Natural killer cell (primary cell): ENCODE data around the gene CDK17. TPM values are rescaled to one million over a fixed set of nuclear protein-coding genes. Genes with fewer than 3 reads are reported as not detected.

Experiments
- ATAC-seq, 3 donors: fragments of 150-1000 bp in 2 of 3; fragments of 200-7000 bp in 1 of 3; cut with Tn5 transposase; 1 replicate in 1 of 3; 2 replicates in 2 of 3; pipeline ENCODE4 v1.10.0; 2021; ENCODE audit warnings: mild to moderate bottlenecking in 2 of 3, moderate library complexity in 2 of 3
- DNase-seq, 2 donors: peaks; one replicate each; pipeline versions ENCODE4 v3.0.0 to v3.0.0-alpha.2; 2013 to 2021; ENCODE audit warnings: mixed read lengths in 1 of 2
- H3K27ac ChIP-seq: one replicate; pipeline ENCODE4 v1.5.1; 2013; ENCODE audit warnings: mild to moderate bottlenecking, low read length
- H3K27me3 ChIP-seq: one replicate; pipeline ENCODE4 v1.6.1; 2013; ENCODE audit warnings: low read length; ENCODE audit not compliant: control insufficient read depth, insufficient read depth
- H3K36me3 ChIP-seq: one replicate; pipeline ENCODE4 v1.6.1; 2013; ENCODE audit warnings: low read length; ENCODE audit not compliant: control insufficient read depth, insufficient read depth
- H3K4me1 ChIP-seq: one replicate; pipeline ENCODE4 v1.6.1; 2013; ENCODE audit warnings: low read length; ENCODE audit not compliant: control insufficient read depth, insufficient read depth
- H3K4me3 ChIP-seq: one replicate; pipeline ENCODE4 v1.5.1; 2013; ENCODE audit warnings: low read length
- H3K9me3 ChIP-seq: one replicate; pipeline ENCODE4 v1.6.1; 2013; ENCODE audit warnings: low read length; ENCODE audit not compliant: control insufficient read depth, insufficient read depth
- H3K27ac Mint-ChIP-seq, 2 donors: one replicate each; pipeline ENCODE4 v1.8.0; 2022; ENCODE audit warnings: mild to moderate bottlenecking in 2 of 2, mixed read lengths in 2 of 2, moderate library complexity in 1 of 2
- H3K27me3 Mint-ChIP-seq, 2 donors: one replicate each; pipeline ENCODE4 v1.8.0; 2022; ENCODE audit warnings: low read depth in 2 of 2, mixed read lengths in 2 of 2
- H3K36me3 Mint-ChIP-seq: one replicate; pipeline ENCODE4 v1.8.0; 2022; ENCODE audit warnings: mixed read lengths
- H3K4me1 Mint-ChIP-seq, 2 donors: one replicate each; pipeline ENCODE4 v1.8.0; 2022; ENCODE audit warnings: mixed read lengths in 2 of 2
- H3K4me3 Mint-ChIP-seq: one replicate; pipeline ENCODE4 v1.8.0; 2022; ENCODE audit warnings: mild to moderate bottlenecking, moderate library complexity, mixed read lengths
- H3K9me3 Mint-ChIP-seq, 2 donors: one replicate each; pipeline ENCODE4 v1.8.0; 2022; ENCODE audit warnings: mixed read lengths in 2 of 2
- WGBS: methylation state at CpG from one replicate; pipeline ENCODE4 v1.1.7; 2013; ENCODE audit warnings: missing lambda C conversion rate; ENCODE audit not compliant: insufficient coverage; 5-methylcytosine and 5-hydroxymethylcytosine counted together
- intact Hi-C: fragments of 100-400 bp; cut with micrococcal nuclease; formaldehyde crosslinking; loops from one replicate; pipeline ENCODE4 v1.14.2; 2022
- total RNA-seq, 4 donors: library from RNA; stranded (reverse); fragments of 120-200 nt in 1 of 4; gene quantifications; one replicate each; pipeline versions ENCODE4 v1.2.3 to v1.2.4, GENCODE V29; 2013 to 2022
- TF ChIP-seq, protein P1 (sequence below): fragments of 200-600 bp; IDR thresholded peaks from one replicate; pipeline ENCODE4 v1.8.0; 2022; ENCODE audit warnings: antibody characterized with exemption

CDK17 gene
- total RNA-seq, 3 donors from 2014 or later (not counting 1 experiment from before 2014, with no cell fraction given), result 199 to 234 (median 232) TPM

DNA sequence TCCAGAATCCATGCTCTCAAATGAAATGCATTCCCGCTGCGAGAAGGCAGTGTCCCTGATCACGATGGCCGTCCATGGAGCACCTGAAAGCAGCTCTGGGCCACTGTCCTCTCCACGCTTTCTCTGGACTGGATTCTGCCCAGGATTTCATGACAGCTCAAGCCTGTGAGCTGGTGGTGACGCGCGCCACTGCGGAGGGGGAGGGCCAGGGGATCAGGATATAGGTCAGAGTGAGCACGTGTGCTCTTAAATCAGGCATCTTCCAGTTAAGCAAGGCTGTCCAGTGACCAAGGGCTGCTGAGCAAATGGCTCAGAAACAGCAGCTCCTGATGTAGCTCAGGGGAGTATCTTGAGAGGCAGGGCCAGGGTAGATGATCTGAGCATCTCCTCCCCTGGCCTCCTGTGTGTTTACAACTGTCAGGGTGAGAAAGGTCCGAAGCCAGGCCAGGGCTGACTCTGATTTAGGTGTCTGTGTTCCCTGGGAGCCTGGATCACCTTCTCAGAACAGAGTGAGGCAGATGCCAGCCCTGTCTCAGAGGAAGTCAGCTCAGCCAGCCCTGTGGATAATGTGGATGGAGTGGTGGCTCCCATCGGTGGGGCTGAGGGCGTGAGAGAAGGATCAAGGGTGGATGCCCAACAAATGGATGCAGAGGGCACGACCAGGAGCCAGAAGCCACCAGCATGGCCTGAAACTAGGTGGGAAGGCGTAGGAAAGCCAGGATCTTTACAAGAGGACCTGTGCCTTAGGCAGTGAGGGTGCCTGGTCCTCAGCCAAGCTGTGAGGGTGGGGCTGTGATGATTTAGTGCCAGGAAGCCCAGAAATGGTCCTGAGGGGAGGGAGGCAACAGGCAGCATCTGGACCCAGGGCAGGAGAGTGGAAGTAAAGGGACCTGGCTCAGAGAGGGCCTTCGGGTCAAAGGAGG lies 150.8 kb downstream of the CDK17 start:
- Histone ChIP-seq H3K9me3 (no peaks in the 10 kb centered on the region), H3K4me1 (peaks cover 19% of the 10 kb centered on the region), H3K27me3 (no peaks in the 10 kb centered on the region), H3K4me3 (no peak overlapping the region), H3K36me3 (peaks cover 31% of the 10 kb centered on the region), H3K27ac (no peak overlapping the region)
- peaks cover 6% of the 10 kb centered on the region for H3K36me3 Mint-ChIP-seq
- DNase-seq, result no peak
- no peaks in the 10 kb centered on the region for H3K27me3 Mint-ChIP-seq
- peaks cover 44 to 59% of the 10 kb centered on the region in 2 donors for H3K4me1 Mint-ChIP-seq
- WGBS, result 86% methylated on average over 16 of the region's 16 CpGs
- peak in 2 of 3 donors; percentile 15 to 17 for ATAC-seq
- intact Hi-C loops, result no loop called here
- no peaks in the 10 kb centered on the region for H3K9me3 Mint-ChIP-seq
- H3K4me3 Mint-ChIP-seq, result no peak overlapping the region
- peak overlapping the region; percentile 74 to 83 for H3K27ac Mint-ChIP-seq
- TF ChIP-seq, protein P1, sequence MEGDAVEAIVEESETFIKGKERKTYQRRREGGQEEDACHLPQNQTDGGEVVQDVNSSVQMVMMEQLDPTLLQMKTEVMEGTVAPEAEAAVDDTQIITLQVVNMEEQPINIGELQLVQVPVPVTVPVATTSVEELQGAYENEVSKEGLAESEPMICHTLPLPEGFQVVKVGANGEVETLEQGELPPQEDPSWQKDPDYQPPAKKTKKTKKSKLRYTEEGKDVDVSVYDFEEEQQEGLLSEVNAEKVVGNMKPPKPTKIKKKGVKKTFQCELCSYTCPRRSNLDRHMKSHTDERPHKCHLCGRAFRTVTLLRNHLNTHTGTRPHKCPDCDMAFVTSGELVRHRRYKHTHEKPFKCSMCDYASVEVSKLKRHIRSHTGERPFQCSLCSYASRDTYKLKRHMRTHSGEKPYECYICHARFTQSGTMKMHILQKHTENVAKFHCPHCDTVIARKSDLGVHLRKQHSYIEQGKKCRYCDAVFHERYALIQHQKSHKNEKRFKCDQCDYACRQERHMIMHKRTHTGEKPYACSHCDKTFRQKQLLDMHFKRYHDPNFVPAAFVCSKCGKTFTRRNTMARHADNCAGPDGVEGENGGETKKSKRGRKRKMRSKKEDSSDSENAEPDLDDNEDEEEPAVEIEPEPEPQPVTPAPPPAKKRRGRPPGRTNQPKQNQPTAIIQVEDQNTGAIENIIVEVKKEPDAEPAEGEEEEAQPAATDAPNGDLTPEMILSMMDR, result no peak

DNA sequence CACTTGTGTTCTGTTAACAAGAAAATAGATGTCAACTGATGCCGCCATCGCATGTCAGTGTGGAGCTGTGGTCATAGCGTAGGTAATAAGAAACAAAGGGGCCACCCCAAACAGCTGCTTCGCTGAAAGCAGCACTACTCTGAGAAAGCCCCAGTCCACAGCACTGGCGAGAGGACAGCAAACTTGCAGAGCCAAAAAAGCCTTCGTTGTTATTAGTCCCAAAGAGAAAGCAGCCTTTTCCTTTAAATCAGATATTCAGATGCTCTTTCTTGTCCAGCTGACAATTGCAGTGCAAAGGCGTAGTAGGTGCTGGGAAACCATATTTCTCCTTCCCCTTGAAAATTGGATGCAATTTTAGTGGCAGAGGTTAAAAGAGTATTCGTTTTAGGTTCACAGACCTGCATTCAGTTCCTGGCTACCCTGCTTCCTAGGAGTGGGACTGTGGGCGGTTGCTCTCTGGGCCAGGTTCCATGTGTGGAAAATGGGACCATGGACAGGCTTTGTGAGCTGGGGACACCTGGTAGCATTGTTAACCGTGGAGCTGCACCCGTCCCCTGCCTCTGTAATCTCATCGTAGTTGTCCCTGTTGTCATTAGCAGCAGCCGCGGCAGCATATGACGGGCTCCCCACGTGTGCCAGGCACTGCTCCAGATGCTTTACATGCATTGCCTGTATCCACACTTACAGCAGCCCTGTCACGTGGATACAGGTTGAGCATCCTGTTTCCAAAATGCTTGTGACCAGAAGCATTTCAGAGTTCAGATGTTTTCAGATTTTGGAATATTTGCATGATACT lies 151.9 kb downstream of the CDK17 start:
- H3K27me3 ChIP-seq, result no peaks in the 10 kb centered on the region
- no peaks in the 10 kb centered on the region for H3K27me3 Mint-ChIP-seq
- peaks cover 30% of the 10 kb centered on the region for H3K36me3 ChIP-seq
- no peaks in the 10 kb centered on the region for H3K9me3 ChIP-seq
- ATAC-seq, result no peak
- H3K36me3 Mint-ChIP-seq, result peaks cover 6% of the 10 kb centered on the region
- no peak overlapping the region for H3K4me3 Mint-ChIP-seq
- H3K27ac ChIP-seq, result no peak overlapping the region
- H3K9me3 Mint-ChIP-seq, result no peaks in the 10 kb centered on the region
- TF ChIP-seq, protein P1, result no peak
- H3K4me3 ChIP-seq, result no peak overlapping the region
- intact Hi-C loops, result no loop called here
- H3K4me1 ChIP-seq, result peaks cover 21% of the 10 kb centered on the region
- no peak for DNase-seq
- WGBS, result 95% methylated on average over 17 of the region's 17 CpGs
- H3K4me1 Mint-ChIP-seq, result peaks cover 38 to 53% of the 10 kb centered on the region in 2 donors
- H3K27ac Mint-ChIP-seq, result peak overlapping the region in 1 of 2 donors; percentile 83

DNA sequence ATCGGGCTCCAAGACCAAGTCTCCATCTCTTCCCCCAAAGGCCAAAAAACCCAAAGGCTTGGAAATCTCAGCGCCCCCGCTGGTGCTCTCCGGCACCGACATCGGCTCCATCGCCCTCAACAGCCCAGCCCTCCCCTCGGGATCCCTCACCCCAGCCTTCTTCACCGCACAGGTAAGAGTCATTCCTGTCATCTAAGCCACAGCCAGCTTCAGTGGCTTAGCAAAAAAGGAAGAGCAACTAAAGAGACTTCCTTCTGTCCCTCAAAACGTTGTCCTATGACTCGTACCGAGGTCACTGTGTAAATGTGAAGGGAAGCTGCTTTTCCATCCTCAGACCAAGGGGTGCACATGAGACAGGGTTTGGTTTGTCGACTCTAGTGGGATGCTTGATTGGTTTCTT lies 152.7 kb downstream of the CDK17 start:
- TF ChIP-seq, protein P1, result no peak
- H3K27me3 ChIP-seq, result no peaks in the 10 kb centered on the region
- DNase-seq (no peak), ATAC-seq (no peak)
- Mint-ChIP-seq H3K27me3 (no peaks in the 10 kb centered on the region), H3K4me1 (peaks cover 45 to 58% of the 10 kb centered on the region in 2 donors), H3K9me3 (no peaks in the 10 kb centered on the region), H3K36me3 (peaks cover 5% of the 10 kb centered on the region), H3K4me3 (no peak overlapping the region), H3K27ac (peak overlapping the region in 1 of 2 donors; percentile 44)
- no peak overlapping the region for H3K27ac ChIP-seq
- H3K9me3 ChIP-seq, result no peaks in the 10 kb centered on the region
- intact Hi-C loops, result no loop called here
- H3K4me3 ChIP-seq, result no peak overlapping the region
- H3K36me3 ChIP-seq, result peaks cover 28% of the 10 kb centered on the region
- peaks cover 28% of the 10 kb centered on the region for H3K4me1 ChIP-seq
- WGBS, result 87% methylated on average over 13 of the region's 13 CpGs
